ENCODE data around the gene PTGDS. TPM values are rescaled to one million over a fixed set of nuclear protein-coding genes. Genes with fewer than 3 reads are reported as not detected.

Gene PTGDS
- total and polyA plus RNA-seq, 4 donors = 0.23 to 15.2 (median 6.4) TPM

DNA sequence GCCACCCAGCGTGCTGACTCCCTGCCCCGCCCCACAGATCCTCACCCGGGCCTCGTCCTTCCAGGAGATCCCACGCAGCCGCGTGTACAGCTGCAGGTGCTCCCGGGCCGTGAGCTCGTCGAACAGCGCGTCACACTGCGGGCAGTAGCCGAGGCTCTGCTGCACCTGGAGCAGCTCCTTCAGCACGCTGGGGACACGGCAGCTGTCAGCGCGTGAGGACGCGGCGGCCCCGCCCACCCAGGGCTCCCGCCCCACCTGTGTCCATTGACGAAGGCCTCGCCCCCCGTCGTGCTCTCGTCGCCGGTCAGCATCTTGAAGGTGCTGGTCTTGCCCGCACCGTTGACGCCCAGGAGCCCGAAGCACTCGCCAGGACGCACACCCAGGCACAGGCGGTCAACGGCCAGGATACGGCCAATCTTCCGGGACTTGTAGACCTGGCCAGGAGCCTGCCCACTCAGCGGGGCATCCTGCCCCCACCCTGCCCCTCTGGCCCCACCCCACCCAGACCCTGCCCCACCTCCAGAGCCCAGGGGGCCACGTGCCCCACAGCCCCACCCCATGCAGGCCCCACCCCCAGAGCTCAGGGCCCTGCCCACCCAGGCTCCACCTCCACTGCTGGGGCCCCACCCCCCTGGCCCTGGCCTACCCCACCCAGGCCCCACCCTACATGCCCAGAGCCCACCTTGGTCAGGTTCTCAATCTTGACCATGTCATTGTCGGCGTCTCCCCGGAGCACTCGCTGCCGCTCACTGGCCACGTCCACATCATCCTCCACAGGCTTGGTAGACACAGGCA lies 32.8 kb downstream of the PTGDS start:
- no peak overlapping the region for H3K9ac ChIP-seq (ENCODE audit: low read depth in 1 of 2, low read length in 2 of 2)
- H3K4me1 ChIP-seq (ENCODE audit: control insufficient read depth in 4 of 4, insufficient read depth in 4 of 4, low read length in 3 of 4) = no peaks in the 10 kb centered on the region
- WGBS = 97% methylated on average over 49 of the region's 49 CpGs
- H3K36me3 ChIP-seq (ENCODE audit: control insufficient read depth in 4 of 4, insufficient read depth in 3 of 4, low read depth in 1 of 4, low read length in 3 of 4) = peaks cover 0 to 29% (median 11%) of the 10 kb centered on the region in 4 donors
- H3K27ac ChIP-seq (ENCODE audit: low read depth in 1 of 2, low read length in 2 of 2) = no peak overlapping the region
- H3K27me3 ChIP-seq (ENCODE audit: control insufficient read depth in 4 of 4, insufficient read depth in 4 of 4, low read length in 3 of 4) = no peaks in the 10 kb centered on the region
- no peak overlapping the region for H3K4me3 ChIP-seq (ENCODE audit: low read depth in 1 of 3, low read length in 3 of 3)
- no peak for DNase-seq (ENCODE audit: low spot score)
- TF ChIP-seq FOXA2 (IDR thresholded peaks at IDR 0.05) (no peak), TAF1 (conservative IDR thresholded peaks at IDR 0.05) (no peak), YY1 (IDR thresholded peaks at IDR 0.05) (no peak), EGR1 (IDR thresholded peaks at IDR 0.05; ENCODE audit: low read depth in 2 of 2) (no peak), HNF4A (conservative IDR thresholded peaks at IDR 0.05) (no peak), JUND (IDR thresholded peaks at IDR 0.05) (no peak), NR2F2 (IDR thresholded peaks at IDR 0.05) (no peak), HNF4G (IDR thresholded peaks at IDR 0.05) (no peak), GABPA (IDR thresholded peaks at IDR 0.05 in 1 of 2, conservative IDR thresholded peaks at IDR 0.05 in 1 of 2) (no peak)
- TF ChIP-seq, protein P1, sequence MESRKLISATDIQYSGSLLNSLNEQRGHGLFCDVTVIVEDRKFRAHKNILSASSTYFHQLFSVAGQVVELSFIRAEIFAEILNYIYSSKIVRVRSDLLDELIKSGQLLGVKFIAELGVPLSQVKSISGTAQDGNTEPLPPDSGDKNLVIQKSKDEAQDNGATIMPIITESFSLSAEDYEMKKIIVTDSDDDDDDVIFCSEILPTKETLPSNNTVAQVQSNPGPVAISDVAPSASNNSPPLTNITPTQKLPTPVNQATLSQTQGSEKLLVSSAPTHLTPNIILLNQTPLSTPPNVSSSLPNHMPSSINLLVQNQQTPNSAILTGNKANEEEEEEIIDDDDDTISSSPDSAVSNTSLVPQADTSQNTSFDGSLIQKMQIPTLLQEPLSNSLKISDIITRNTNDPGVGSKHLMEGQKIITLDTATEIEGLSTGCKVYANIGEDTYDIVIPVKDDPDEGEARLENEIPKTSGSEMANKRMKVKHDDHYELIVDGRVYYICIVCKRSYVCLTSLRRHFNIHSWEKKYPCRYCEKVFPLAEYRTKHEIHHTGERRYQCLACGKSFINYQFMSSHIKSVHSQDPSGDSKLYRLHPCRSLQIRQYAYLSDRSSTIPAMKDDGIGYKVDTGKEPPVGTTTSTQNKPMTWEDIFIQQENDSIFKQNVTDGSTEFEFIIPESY (IDR thresholded peaks at IDR 0.05) = no peak
- TF ChIP-seq, protein P2, sequence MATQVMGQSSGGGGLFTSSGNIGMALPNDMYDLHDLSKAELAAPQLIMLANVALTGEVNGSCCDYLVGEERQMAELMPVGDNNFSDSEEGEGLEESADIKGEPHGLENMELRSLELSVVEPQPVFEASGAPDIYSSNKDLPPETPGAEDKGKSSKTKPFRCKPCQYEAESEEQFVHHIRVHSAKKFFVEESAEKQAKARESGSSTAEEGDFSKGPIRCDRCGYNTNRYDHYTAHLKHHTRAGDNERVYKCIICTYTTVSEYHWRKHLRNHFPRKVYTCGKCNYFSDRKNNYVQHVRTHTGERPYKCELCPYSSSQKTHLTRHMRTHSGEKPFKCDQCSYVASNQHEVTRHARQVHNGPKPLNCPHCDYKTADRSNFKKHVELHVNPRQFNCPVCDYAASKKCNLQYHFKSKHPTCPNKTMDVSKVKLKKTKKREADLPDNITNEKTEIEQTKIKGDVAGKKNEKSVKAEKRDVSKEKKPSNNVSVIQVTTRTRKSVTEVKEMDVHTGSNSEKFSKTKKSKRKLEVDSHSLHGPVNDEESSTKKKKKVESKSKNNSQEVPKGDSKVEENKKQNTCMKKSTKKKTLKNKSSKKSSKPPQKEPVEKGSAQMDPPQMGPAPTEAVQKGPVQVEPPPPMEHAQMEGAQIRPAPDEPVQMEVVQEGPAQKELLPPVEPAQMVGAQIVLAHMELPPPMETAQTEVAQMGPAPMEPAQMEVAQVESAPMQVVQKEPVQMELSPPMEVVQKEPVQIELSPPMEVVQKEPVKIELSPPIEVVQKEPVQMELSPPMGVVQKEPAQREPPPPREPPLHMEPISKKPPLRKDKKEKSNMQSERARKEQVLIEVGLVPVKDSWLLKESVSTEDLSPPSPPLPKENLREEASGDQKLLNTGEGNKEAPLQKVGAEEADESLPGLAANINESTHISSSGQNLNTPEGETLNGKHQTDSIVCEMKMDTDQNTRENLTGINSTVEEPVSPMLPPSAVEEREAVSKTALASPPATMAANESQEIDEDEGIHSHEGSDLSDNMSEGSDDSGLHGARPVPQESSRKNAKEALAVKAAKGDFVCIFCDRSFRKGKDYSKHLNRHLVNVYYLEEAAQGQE (IDR thresholded peaks at IDR 0.05) = no peak
- TF ChIP-seq, protein P3, sequence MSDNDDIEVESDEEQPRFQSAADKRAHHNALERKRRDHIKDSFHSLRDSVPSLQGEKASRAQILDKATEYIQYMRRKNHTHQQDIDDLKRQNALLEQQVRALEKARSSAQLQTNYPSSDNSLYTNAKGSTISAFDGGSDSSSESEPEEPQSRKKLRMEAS (IDR thresholded peaks at IDR 0.05) = no peak
- H3K9me3 ChIP-seq (ENCODE audit: control insufficient read depth in 4 of 4, low read length in 3 of 4) = no peaks in the 10 kb centered on the region

DNA sequence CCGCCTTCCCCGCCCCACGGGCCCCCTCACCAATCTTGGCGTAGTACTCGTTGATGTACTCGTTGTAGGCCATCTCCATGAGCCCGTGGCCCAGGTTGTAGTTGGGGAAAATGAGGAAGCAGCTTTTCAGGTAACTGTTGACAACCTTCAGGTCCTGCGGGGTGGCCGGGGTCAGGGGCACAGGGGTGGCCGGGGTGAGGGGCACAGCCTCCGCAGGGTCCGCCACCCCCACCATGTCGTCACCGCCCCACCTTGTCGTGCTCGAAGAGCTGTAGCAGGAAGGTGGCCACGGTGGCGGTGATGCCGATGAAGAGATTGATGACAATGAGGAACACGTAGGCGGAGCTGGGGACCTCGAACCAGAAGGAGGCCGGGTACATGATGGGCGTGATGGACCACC lies 33.9 kb downstream of the PTGDS start:
- TF ChIP-seq SP1 (IDR thresholded peaks at IDR 0.05) = no peak
- TF ChIP-seq HNF4G (IDR thresholded peaks at IDR 0.05) = no peak
- TF ChIP-seq, protein P4, sequence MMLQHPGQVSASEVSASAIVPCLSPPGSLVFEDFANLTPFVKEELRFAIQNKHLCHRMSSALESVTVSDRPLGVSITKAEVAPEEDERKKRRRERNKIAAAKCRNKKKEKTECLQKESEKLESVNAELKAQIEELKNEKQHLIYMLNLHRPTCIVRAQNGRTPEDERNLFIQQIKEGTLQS (IDR thresholded peaks at IDR 0.05) = no peak
- TF ChIP-seq FOXA2 (IDR thresholded peaks at IDR 0.05) = no peak
- TF ChIP-seq, protein P2 (IDR thresholded peaks at IDR 0.05) = no peak
- TF ChIP-seq YY1 (IDR thresholded peaks at IDR 0.05) = no peak
- TF ChIP-seq JUND (IDR thresholded peaks at IDR 0.05) = no peak
- no peak for TF ChIP-seq FOXA1 (IDR thresholded peaks at IDR 0.05)
- TF ChIP-seq RXRA (IDR thresholded peaks at IDR 0.05) = no peak
- no peak overlapping the region for H3K27ac ChIP-seq (ENCODE audit: low read depth in 1 of 2, low read length in 2 of 2)
- H3K9ac ChIP-seq (ENCODE audit: low read depth in 1 of 2, low read length in 2 of 2) = no peak overlapping the region
- 95% methylated on average over 24 of the region's 24 CpGs for WGBS
- H3K4me1 ChIP-seq (ENCODE audit: control insufficient read depth in 4 of 4, insufficient read depth in 4 of 4, low read length in 3 of 4) = no peaks in the 10 kb centered on the region
- DNase-seq (ENCODE audit: low spot score) = no peak
- no peak overlapping the region for H3K4me3 ChIP-seq (ENCODE audit: low read depth in 1 of 3, low read length in 3 of 3)
- no peaks in the 10 kb centered on the region for H3K27me3 ChIP-seq (ENCODE audit: control insufficient read depth in 4 of 4, insufficient read depth in 4 of 4, low read length in 3 of 4)
- H3K9me3 ChIP-seq (ENCODE audit: control insufficient read depth in 4 of 4, low read length in 3 of 4) = no peaks in the 10 kb centered on the region
- peaks cover 0 to 37% (median 15%) of the 10 kb centered on the region in 4 donors for H3K36me3 ChIP-seq (ENCODE audit: control insufficient read depth in 4 of 4, insufficient read depth in 3 of 4, low read depth in 1 of 4, low read length in 3 of 4)
